GM12865 (cell line): ENCODE measurements around the gene CAB39.

Source experiments
- DNase-seq: peaks from one replicate; pipeline ENCODE4 v3.0.0; 2010; ENCODE audit warnings: low read depth
- H3K4me3 ChIP-seq: 2 replicates; pipeline ENCODE4 v1.5.1; 2011; ENCODE audit warnings: mild to moderate bottlenecking, low read depth, low read length, control low read depth
- CTCF ChIP-seq: IDR thresholded peaks from 2 replicates; pipeline ENCODE4 v1.5.1; 2011; ENCODE audit warnings: low read length, control low read depth, low read depth, inconsistent platforms; ENCODE audit not compliant: insufficient read depth; ENCODE audit errors: missing control alignments

Gene CAB39

GRCh38 chr2:230829293-230829692, 116.7 kb downstream of the CAB39 start:
- TF ChIP-seq CTCF: no peak

GRCh38 chr2:230829959-230830358, 117.3 kb downstream of the CAB39 start:
- no peak overlapping the region for H3K4me3 ChIP-seq
- DNase-seq: no peak
- no peak for TF ChIP-seq CTCF

More at GRCh38 chr2:230829293-230829692, 116.7 kb downstream of the CAB39 start:
- H3K4me3 ChIP-seq: no peak overlapping the region
- no peak for DNase-seq

GRCh38 chr2:230830428-230830827, 117.8 kb downstream of the CAB39 start:
- DNase-seq: no peak
- TF ChIP-seq CTCF: no peak
- H3K4me3 ChIP-seq: no peak overlapping the region

- H3K4me3 ChIP-seq: no peak overlapping the region
- TF ChIP-seq CTCF: no peak
- DNase-seq: no peak
Measured at GRCh38 chr2:230840301-230840700, 127.7 kb downstream of the CAB39 start.

GRCh38 chr2:230842473-230842872, 129.8 kb downstream of the CAB39 start:
- no peak for DNase-seq
- no peak for TF ChIP-seq CTCF
- no peak overlapping the region for H3K4me3 ChIP-seq

GRCh38 chr2:230843132-230843531, 130.5 kb downstream of the CAB39 start:
- no peak overlapping the region for H3K4me3 ChIP-seq
- TF ChIP-seq CTCF: no peak
- DNase-seq: no peak

- H3K4me3 ChIP-seq: no peak overlapping the region
- no peak for DNase-seq
- TF ChIP-seq CTCF: no peak
Measured at GRCh38 chr2:230846360-230846759, 133.7 kb downstream of the CAB39 start.
